OCI-LY3 (cell line): Measurements from ENCODE around the gene ARHGAP26.

Experiments used
- CTCF ChIP-seq: fragments of 200-600, 300-600 bp; sonication (generic); IDR thresholded peaks from 2 replicates; pipeline ENCODE4 v1.5.1; 2014; ENCODE audit warnings: antibody characterized with exemption, low read length, low read depth
- EZH2phosphoT487 ChIP-seq: fragments of 200-600 bp; shearing (Covaris generic); IDR thresholded peaks from 2 replicates; pipeline ENCODE4 v1.6.1; 2018; ENCODE audit warnings: antibody characterized with exemption, mixed run types, low read depth

GRCh38 chr5:142915038-142915437 is 144.9 kb downstream of the ARHGAP26 start:
- TF ChIP-seq CTCF (no peak), EZH2phosphoT487 (no peak)
